AG10803 (cell line): ENCODE results near the gene ATP1A4.

Experiments used
- DNase-seq: peaks from one replicate; pipeline ENCODE4 v3.0.0; 2010; ENCODE audit warnings: low read depth
- H3K4me3 ChIP-seq: 2 replicates; pipeline ENCODE4 v1.5.1; 2011; ENCODE audit warnings: mild to moderate bottlenecking, low read length, control low read depth
- CTCF ChIP-seq: conservative IDR thresholded peaks from 2 replicates; pipeline ENCODE4 v1.5.1; 2011; ENCODE audit warnings: mild to moderate bottlenecking, low read length, control low read depth, inconsistent platforms

The ATP1A4 gene

GRCh38 chr1:160116283-160117147, 34.9 kb upstream of the ATP1A4 start:
- DNase-seq = peak; percentile 56
- TF ChIP-seq CTCF = no peak
- H3K4me3 ChIP-seq = no peak overlapping the region

DNA sequence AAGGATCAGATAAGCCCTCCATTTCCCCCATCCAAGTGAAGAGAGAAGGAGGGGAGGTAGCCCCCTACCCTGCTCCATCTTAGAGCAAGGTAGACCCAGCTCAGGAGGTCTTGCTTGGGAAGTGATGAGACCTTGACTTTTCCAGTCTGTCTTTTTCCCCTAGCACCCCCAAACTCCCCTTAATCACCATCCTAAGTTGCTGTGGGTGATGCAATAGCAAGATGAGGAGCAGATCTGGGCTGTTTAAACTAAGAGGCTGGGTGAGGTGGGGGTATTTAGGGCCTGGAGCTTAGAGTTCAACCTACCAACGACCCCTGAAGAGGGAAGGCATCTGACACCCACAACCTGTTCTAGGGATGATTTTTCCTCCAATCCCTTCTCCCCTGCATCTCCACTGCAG, 34.1 kb upstream of the ATP1A4 start:
- no peak overlapping the region for H3K4me3 ChIP-seq
- DNase-seq = no peak
- no peak for TF ChIP-seq CTCF

GRCh38 chr1:160117709-160118183, 33.7 kb upstream of the ATP1A4 start:
- no peak for TF ChIP-seq CTCF
- H3K4me3 ChIP-seq = no peak overlapping the region
- peak; percentile 49 for DNase-seq

- DNase-seq = no peak
- TF ChIP-seq CTCF = no peak
- no peak overlapping the region for H3K4me3 ChIP-seq
These were observed 32.5 kb upstream of the ATP1A4 start for GRCh38 chr1:160118928-160119327.

- no peak for DNase-seq
- no peak for TF ChIP-seq CTCF
- H3K4me3 ChIP-seq = no peak overlapping the region
These were observed 30.6 kb upstream of the ATP1A4 start for GRCh38 chr1:160120797-160121196.

GRCh38 chr1:160121388-160121787, 30.0 kb upstream of the ATP1A4 start:
- TF ChIP-seq CTCF = no peak
- no peak for DNase-seq
- H3K4me3 ChIP-seq = no peak overlapping the region

- DNase-seq = no peak
- no peak for TF ChIP-seq CTCF
- H3K4me3 ChIP-seq = no peak overlapping the region
These were observed 28.4 kb upstream of the ATP1A4 start for GRCh38 chr1:160122978-160123495.
